ENCODE data around the gene PLA2G15. TPM values are rescaled to one million over a fixed set of nuclear protein-coding genes. Genes with fewer than 3 reads are reported as not detected.
"Not testable (repeated sequence)": the region's sequence is repeated elsewhere in the genome, so short reads cannot be mapped to it uniquely, and the experiment has no call there.

PLA2G15 gene
- total and polyA plus RNA-seq, 4 donors, result 7.2 to 28.4 (median 10.5) TPM

DNA sequence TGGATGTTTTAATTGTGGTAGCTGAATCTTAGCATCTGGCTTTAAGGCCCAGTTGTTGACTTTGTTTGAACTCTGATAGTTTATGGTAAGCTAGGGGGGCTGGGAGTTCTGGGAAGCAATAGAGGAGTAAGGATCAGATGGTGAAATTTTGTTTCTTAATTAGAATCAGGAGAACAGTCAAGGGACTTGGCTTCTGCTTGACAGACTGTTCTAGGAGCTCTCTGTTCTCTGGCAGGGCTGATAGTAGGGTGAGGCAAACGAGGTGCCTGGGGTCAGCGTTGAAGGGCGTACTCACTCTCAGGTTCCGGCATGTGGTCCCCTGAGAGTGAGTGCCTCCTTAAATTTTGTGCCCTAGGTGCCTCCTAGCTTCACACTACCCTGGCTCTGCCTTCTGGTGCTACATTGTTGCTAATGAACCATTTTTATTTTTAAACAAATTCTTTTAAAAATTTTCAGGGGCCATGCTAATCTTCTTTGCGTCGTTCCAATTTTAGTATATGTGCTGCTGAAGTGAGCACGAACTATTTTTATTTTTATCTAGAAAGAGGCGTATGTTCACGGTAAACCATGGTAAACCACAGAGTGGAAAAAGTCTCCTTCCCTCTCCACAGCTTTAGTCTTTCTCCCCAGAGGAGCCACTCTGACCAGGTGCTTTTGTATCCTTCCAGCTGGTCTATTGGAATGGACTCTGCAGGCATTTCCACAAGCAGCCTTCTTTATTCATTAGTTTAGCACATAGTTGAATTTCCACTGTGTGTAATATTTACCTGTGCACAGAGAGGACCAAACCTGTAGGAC, 38.8 kb downstream of the PLA2G15 start:
- Histone ChIP-seq H3K4me3 (ENCODE audit: low read length in 2 of 2) (no peak overlapping the region), H3K9me3 (ENCODE audit: control insufficient read depth, low read length) (no peaks in the 10 kb centered on the region), H3K4me1 (ENCODE audit: control insufficient read depth in 1 of 2, insufficient read depth in 2 of 2, low read length in 2 of 2) (peaks cover 0 to 3% of the 10 kb centered on the region in 2 donors), H3K36me3 (ENCODE audit: control insufficient read depth in 1 of 2, insufficient read depth in 2 of 2, low read length in 1 of 2) (peaks cover 3 to 4% of the 10 kb centered on the region in 2 donors), H3K27me3 (ENCODE audit: control insufficient read depth in 1 of 2, insufficient read depth in 2 of 2, low read length in 1 of 2) (no peaks in the 10 kb centered on the region), H3K27ac (ENCODE audit: low read depth in 1 of 2, low read length in 2 of 2) (no peak overlapping the region)
- ATAC-seq (ENCODE audit: low FRiP score) (peak; percentile 53), DNase-seq (no peak)
- 58 to 64% methylated on average over 9 of the region's 9 CpGs for WGBS, 2 donors
- intact Hi-C loops (cut with DNase I), result no loop called here

DNA sequence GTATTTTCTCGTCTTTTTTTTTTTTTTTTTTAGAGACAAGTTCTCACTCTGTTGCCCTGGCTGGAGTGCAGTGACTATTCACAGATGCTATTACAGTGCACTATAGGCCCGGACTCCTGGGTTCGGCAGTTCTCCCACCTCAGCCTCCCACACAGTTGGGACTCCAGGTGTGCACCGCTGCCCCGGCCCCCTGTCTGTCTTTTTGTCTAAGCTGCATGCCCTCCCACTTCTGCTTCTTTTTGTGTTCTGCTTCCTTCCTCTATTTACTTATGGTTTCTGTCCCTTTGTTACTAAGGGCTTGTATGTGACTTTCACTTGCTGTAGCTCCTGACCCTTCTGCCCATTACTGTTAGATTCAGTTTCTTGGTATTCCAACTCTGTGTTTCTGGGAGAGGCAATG, 39.7 kb downstream of the PLA2G15 start:
- peaks cover 3 to 4% of the 10 kb centered on the region in 2 donors for H3K36me3 ChIP-seq (ENCODE audit: control insufficient read depth in 1 of 2, insufficient read depth in 2 of 2, low read length in 1 of 2)
- H3K4me3 ChIP-seq (ENCODE audit: low read length in 2 of 2), result no peak overlapping the region
- WGBS, 2 donors, result 82 to 91% methylated on average over 4 to 5 of the region's 5 CpGs
- DNase-seq (no peak), ATAC-seq (ENCODE audit: low FRiP score) (no peak)
- H3K4me1 ChIP-seq (ENCODE audit: control insufficient read depth in 1 of 2, insufficient read depth in 2 of 2, low read length in 2 of 2), result peaks cover 0 to 3% of the 10 kb centered on the region in 2 donors
- no peaks in the 10 kb centered on the region for H3K27me3 ChIP-seq (ENCODE audit: control insufficient read depth in 1 of 2, insufficient read depth in 2 of 2, low read length in 1 of 2)
- H3K9me3 ChIP-seq (ENCODE audit: control insufficient read depth, low read length), result no peaks in the 10 kb centered on the region
- H3K27ac ChIP-seq (ENCODE audit: low read depth in 1 of 2, low read length in 2 of 2), result no peak overlapping the region
- intact Hi-C loops (cut with DNase I), result no loop called here

DNA sequence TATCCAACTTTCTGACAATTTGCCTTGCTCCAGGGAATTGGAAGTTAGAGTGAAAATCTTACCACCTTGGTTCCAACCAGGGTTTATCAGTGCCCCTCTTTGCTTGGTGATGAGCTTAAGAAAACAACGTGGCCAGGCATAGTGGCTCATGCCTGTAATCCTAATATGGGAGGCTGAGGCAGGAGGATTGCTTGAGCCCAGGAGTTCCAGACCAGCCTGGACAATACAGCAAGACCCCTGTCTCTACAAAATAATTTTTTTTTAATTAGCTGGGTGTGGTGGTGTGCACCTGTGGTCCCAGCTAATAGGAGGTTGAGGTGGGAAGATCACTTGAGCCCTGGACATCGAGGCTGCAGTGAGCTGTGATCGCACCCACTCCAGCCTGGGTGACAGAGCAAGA, 40.5 kb downstream of the PLA2G15 start:
- Histone ChIP-seq H3K27me3 (ENCODE audit: control insufficient read depth in 1 of 2, insufficient read depth in 2 of 2, low read length in 1 of 2) (no peaks in the 10 kb centered on the region), H3K36me3 (ENCODE audit: control insufficient read depth in 1 of 2, insufficient read depth in 2 of 2, low read length in 1 of 2) (peaks cover 3 to 6% of the 10 kb centered on the region in 2 donors), H3K27ac (ENCODE audit: low read depth in 1 of 2, low read length in 2 of 2) (no peak overlapping the region), H3K9me3 (ENCODE audit: control insufficient read depth, low read length) (no peaks in the 10 kb centered on the region), H3K4me1 (ENCODE audit: control insufficient read depth in 1 of 2, insufficient read depth in 2 of 2, low read length in 2 of 2) (peaks cover 0 to 3% of the 10 kb centered on the region in 2 donors), H3K4me3 (ENCODE audit: low read length in 2 of 2) (no peak overlapping the region)
- ATAC-seq (ENCODE audit: low FRiP score) (no peak), DNase-seq (no peak)
- intact Hi-C loops (cut with DNase I), result no loop called here
- WGBS, 2 donors, result 90 to 95% methylated on average over 3 of the region's 3 CpGs

DNA sequence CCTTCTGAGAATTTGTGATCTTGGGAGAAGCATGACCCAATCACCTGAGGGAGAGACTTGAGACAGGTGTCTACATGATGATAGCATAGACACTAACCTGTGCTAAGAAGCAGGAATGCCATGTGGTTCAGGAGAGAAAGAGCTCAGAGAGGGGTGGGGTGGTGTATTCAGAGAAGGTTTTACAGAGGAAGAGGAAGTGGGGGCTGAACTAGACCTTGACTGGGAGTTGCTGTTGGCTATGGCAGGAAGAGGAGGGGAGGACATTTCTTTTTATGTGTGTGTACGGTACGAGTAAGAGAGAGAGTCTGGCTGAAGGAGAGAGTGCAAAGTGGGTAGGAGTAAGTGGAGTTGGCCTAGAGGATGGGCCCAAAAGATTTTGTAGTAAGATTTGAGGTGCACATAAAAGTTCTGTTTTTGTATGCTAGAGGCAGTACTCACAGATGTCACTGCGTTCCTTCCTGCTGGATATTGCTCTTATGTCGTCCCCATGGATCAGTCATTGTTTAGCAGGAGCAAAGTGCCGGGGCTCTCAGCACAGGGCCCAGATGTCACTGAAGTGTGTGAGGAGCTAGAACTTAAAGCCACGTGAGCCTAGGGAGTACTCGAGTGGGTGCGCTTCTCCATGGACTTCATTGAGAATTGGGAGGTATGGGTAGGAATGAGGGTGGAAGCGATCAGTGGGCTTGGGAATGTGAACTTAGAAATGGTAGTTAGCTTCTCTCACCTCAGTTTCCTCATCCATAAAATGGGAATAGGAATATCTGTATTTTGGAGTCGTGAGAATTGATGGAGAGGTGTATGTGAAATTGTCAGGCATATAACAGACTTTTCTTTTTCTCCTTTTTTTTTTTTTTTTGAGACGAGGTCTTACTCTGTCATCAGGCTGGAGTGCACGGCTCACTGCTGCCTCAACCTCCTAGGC, 41.2 kb downstream of the PLA2G15 start:
- Histone ChIP-seq H3K27ac (ENCODE audit: low read depth in 1 of 2, low read length in 2 of 2) (no peak overlapping the region), H3K36me3 (ENCODE audit: control insufficient read depth in 1 of 2, insufficient read depth in 2 of 2, low read length in 1 of 2) (peaks cover 3 to 8% of the 10 kb centered on the region in 2 donors), H3K4me1 (ENCODE audit: control insufficient read depth in 1 of 2, insufficient read depth in 2 of 2, low read length in 2 of 2) (peaks cover 0 to 3% of the 10 kb centered on the region in 2 donors), H3K9me3 (ENCODE audit: control insufficient read depth, low read length) (no peaks in the 10 kb centered on the region), H3K27me3 (ENCODE audit: control insufficient read depth in 1 of 2, insufficient read depth in 2 of 2, low read length in 1 of 2) (no peaks in the 10 kb centered on the region), H3K4me3 (ENCODE audit: low read length in 2 of 2) (no peak overlapping the region)
- WGBS, 2 donors, result 85% methylated on average over 12 of the region's 12 CpGs
- no peak for ATAC-seq (ENCODE audit: low FRiP score)
- no peak for DNase-seq
- intact Hi-C loops (cut with DNase I), result no loop called here

DNA sequence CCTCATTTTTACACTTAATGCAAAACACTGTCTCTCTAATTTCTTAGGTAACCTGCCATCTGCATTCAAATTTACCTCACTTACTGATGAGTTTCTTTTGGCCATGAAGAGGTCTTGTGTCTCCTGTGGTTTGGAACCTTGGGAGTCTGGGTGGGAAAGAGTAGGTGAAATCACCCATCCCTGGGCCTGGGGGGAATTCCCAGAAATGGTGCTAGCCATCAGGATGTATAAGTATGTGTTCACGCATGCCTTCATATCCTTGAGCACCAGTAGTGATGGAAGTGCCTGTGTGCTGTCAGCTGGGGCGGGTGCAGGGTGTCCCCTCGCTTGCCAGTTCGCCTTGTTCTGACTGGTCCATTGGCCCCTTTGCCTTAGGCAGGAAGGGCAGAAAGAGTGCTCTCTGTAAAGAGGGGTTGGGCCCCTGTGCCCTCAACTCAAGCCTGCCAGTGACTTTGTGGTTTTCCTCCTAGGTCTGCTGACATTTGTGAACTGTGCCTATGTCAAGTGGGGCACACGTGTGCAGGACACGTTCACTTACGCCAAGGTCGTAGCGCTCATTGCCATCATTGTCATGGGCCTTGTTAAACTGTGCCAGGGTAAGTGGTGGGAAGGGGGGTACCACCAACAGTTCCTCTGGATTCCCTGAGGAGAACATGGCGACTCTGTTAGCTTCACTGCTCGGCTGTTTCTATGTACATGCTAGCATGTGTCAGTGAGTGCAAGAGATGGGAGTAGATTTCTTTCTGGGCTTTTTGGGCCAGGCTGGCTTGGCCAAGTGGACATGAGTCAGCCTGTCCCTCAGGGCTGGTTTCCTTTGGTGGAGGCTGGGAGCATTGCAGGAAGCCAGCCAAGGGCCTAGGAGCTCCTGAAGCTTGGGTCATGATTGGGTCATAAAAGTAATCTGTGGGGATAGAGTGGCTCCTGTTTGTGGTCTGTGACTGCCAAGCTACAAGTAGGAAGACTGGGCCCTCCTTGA, 42.4 kb downstream of the PLA2G15 start:
- peak; percentile 90 to 91 for DNase-seq
- Histone ChIP-seq H3K27me3 (ENCODE audit: control insufficient read depth in 1 of 2, insufficient read depth in 2 of 2, low read length in 1 of 2) (no peaks in the 10 kb centered on the region), H3K4me3 (ENCODE audit: low read length in 2 of 2) (no peak overlapping the region), H3K36me3 (ENCODE audit: control insufficient read depth in 1 of 2, insufficient read depth in 2 of 2, low read length in 1 of 2) (peaks cover 4 to 8% of the 10 kb centered on the region in 2 donors), H3K4me1 (ENCODE audit: control insufficient read depth in 1 of 2, insufficient read depth in 2 of 2, low read length in 2 of 2) (peaks cover 0 to 3% of the 10 kb centered on the region in 2 donors), H3K27ac (ENCODE audit: low read depth in 1 of 2, low read length in 2 of 2) (peak overlapping the region in 1 of 2 donors; percentile 87), H3K9me3 (ENCODE audit: control insufficient read depth, low read length) (no peaks in the 10 kb centered on the region)
- intact Hi-C loops (cut with DNase I), result no loop called here
- WGBS, 2 donors, result 76 to 86% methylated on average over 11 of the region's 11 CpGs
- ATAC-seq (ENCODE audit: low FRiP score), result peak; percentile 88

DNA sequence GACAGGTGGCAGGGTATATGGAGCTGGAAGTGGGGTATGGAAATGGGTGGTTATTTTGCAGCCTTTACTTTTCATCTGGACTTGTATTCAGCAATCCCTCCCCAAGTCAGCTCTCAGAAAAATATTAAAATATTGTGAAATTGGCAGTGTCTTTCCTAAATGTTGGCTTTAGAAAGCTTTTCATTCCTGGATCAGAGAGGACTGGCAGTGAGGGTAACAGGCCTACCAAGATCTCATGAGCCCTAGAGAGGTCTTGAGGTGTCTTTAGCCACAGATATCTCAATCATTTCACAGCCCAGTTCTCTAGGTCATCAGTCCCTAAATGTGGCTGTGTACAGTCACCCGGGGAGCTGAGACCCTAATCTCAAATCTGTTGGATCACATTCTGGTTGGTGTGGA, 43.1 kb downstream of the PLA2G15 start:
- Histone ChIP-seq H3K27ac (ENCODE audit: low read depth in 1 of 2, low read length in 2 of 2) (peak overlapping the region; percentile 64 to 86), H3K9me3 (ENCODE audit: control insufficient read depth, low read length) (no peaks in the 10 kb centered on the region), H3K27me3 (ENCODE audit: control insufficient read depth in 1 of 2, insufficient read depth in 2 of 2, low read length in 1 of 2) (no peaks in the 10 kb centered on the region), H3K36me3 (ENCODE audit: control insufficient read depth in 1 of 2, insufficient read depth in 2 of 2, low read length in 1 of 2) (peaks cover 3% of the 10 kb centered on the region in 2 donors), H3K4me3 (ENCODE audit: low read length in 2 of 2) (no peak overlapping the region), H3K4me1 (ENCODE audit: control insufficient read depth in 1 of 2, insufficient read depth in 2 of 2, low read length in 2 of 2) (peaks cover 0 to 3% of the 10 kb centered on the region in 2 donors)
- 76 to 92% methylated on average over 1 of the region's 1 CpG for WGBS, 2 donors
- ATAC-seq (ENCODE audit: low FRiP score), result peak; percentile 51
- no peak for DNase-seq
- intact Hi-C loops (cut with DNase I), result no loop called here

DNA sequence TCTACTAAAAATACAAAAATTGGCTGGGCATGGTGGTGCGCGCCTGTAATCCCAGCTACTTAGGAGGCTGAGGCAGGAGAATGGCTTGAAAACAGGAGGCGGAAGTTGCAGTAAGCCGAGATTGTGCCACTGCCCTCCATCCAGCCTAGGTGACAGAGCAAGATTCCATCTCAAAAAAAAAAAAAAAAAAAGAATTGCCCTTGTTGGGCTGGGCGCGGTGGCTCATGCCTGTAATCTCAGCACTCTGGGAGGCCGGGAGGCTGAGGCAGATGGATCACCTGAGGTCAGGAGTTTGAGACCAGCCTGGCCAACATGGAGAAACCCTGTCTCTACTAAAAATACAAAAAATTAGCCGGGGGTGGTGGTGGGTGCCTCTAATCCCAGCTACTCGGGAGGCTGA, 43.6 kb downstream of the PLA2G15 start:
- 89 to 92% methylated on average over 9 of the region's 9 CpGs for WGBS, 2 donors
- DNase-seq; H3K4me3 ChIP-seq (ENCODE audit: low read length in 2 of 2); H3K27me3 ChIP-seq (ENCODE audit: control insufficient read depth in 1 of 2, insufficient read depth in 2 of 2, low read length in 1 of 2); H3K9me3 ChIP-seq (ENCODE audit: control insufficient read depth, low read length); ATAC-seq (ENCODE audit: low FRiP score); H3K4me1 ChIP-seq (ENCODE audit: control insufficient read depth in 1 of 2, insufficient read depth in 2 of 2, low read length in 2 of 2); H3K36me3 ChIP-seq (ENCODE audit: control insufficient read depth in 1 of 2, insufficient read depth in 2 of 2, low read length in 1 of 2); intact Hi-C loops (cut with DNase I): not testable (repeated sequence)
- H3K27ac ChIP-seq (ENCODE audit: low read depth in 1 of 2, low read length in 2 of 2), result peak overlapping the region in 1 of 2 donors; percentile 86

DNA sequence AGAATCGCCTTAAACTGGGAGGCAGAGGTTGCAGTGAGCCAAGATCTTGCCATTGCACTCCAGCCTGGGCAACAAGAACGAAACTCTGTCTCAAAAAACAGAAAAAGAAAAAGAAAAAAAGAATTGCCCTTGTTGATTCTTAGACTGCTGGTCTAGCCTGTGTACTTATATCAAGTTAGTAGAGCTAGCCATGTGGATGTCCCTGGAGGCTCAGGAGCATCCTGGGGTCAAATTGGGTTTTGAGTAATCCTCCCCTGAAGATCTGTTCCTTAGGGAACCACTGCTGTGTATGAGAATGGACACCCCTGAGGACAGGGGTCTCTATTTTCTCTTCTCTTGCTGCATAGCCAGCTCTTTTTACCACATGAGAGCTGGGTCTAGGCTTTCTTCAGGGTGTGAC, 44.0 kb downstream of the PLA2G15 start:
- no peaks in the 10 kb centered on the region for H3K9me3 ChIP-seq (ENCODE audit: control insufficient read depth, low read length)
- H3K27ac ChIP-seq (ENCODE audit: low read depth in 1 of 2, low read length in 2 of 2), result no peak overlapping the region
- ATAC-seq (ENCODE audit: low FRiP score) (no peak), DNase-seq (no peak)
- peaks cover 0 to 3% of the 10 kb centered on the region in 2 donors for H3K4me1 ChIP-seq (ENCODE audit: control insufficient read depth in 1 of 2, insufficient read depth in 2 of 2, low read length in 2 of 2)
- no peak overlapping the region for H3K4me3 ChIP-seq (ENCODE audit: low read length in 2 of 2)
- H3K27me3 ChIP-seq (ENCODE audit: control insufficient read depth in 1 of 2, insufficient read depth in 2 of 2, low read length in 1 of 2), result no peaks in the 10 kb centered on the region
- intact Hi-C loops (cut with DNase I), result no loop called here
- H3K36me3 ChIP-seq (ENCODE audit: control insufficient read depth in 1 of 2, insufficient read depth in 2 of 2, low read length in 1 of 2), result peaks cover 3% of the 10 kb centered on the region in 2 donors
- 90% methylated on average over 2 of the region's 2 CpGs for WGBS, 2 donors
